GM23338 (cell line): ENCODE data around the gene MIER2.

Source experiments
- CTCF ChIP-seq, 2 experiments: fragments of 200-600 bp in 1 of 2; sonication (generic) in 1 of 2; conservative IDR thresholded peaks; 2 replicates each; pipeline versions ENCODE4 v1.5.1 to v1.6.1; 2016 to 2017; ENCODE audit warnings: antibody characterized with exemption in 2 of 2, low read depth in 2 of 2, mild to moderate bottlenecking in 2 of 2, moderate library complexity in 1 of 2
- EZH2 ChIP-seq: fragments of 200-600 bp; sonication (generic); IDR thresholded peaks from one replicate; pipeline ENCODE4 v1.8.0; 2017; ENCODE audit warnings: antibody characterized with exemption, mild to moderate bottlenecking, low read depth; ENCODE audit not compliant: unreplicated experiment
- POLR2AphosphoS5 ChIP-seq: IDR thresholded peaks from 2 replicates; pipeline ENCODE4 v1.6.1; 2016; ENCODE audit warnings: antibody characterized with exemption, low read depth
- REST ChIP-seq: IDR thresholded peaks from one replicate; pipeline ENCODE4 v1.6.1; 2018; ENCODE audit warnings: antibody characterized with exemption; ENCODE audit not compliant: unreplicated experiment
- ZNF331 ChIP-seq: fragments of 250-450 bp; sonication (Bioruptor Pico); IDR thresholded peaks from 2 replicates; pipeline ENCODE4 v1.5.0; 2020; ENCODE audit warnings: low read depth, mild to moderate bottlenecking, moderate library complexity

GRCh38 chr19:287381-287871 is 57.2 kb downstream of the MIER2 start:
- no peak for TF ChIP-seq POLR2AphosphoS5
- no peak for TF ChIP-seq CTCF (conservative IDR thresholded peaks at IDR 0.05; ENCODE audit: low read depth in 2 of 2)
- no peak for TF ChIP-seq EZH2
- TF ChIP-seq ZNF331 (CRISPR knock-in tag), result no peak
- no peak for TF ChIP-seq REST
